ENCODE data around the gene FGD5.
"Not testable (repeated sequence)": the region's sequence is repeated elsewhere in the genome, so short reads cannot be mapped to it uniquely, and the experiment has no call there.

FGD5 gene

DNA sequence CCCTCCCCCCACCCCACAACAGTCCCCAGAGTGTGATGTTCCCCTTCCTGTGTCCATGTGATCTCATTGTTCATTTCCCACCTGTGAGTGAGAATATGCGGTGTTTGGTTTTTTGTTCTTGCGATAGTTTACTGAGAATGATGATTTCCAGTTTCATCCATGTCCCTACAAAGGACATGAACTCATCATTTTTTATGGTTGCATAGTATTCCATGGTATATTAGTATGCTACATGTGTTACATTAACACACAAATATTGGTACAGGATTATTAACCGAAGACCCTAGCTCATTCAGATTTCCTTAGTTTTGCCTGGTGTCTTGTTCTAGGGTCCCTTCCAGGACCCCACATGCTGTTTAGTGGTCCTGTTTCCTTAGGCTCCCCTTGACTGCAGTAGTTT, 84.7 kb downstream of the FGD5 start:
- peaks cover 6 to 22% of the 10 kb centered on the region in 2 donors for H3K9me3 Mint-ChIP-seq
- not testable (repeated sequence) for H3K4me1 Mint-ChIP-seq, H3K27ac Mint-ChIP-seq, ATAC-seq, H3K4me3 Mint-ChIP-seq, DNase-seq
- H3K27me3 Mint-ChIP-seq = peaks cover 29% of the 10 kb centered on the region

DNA sequence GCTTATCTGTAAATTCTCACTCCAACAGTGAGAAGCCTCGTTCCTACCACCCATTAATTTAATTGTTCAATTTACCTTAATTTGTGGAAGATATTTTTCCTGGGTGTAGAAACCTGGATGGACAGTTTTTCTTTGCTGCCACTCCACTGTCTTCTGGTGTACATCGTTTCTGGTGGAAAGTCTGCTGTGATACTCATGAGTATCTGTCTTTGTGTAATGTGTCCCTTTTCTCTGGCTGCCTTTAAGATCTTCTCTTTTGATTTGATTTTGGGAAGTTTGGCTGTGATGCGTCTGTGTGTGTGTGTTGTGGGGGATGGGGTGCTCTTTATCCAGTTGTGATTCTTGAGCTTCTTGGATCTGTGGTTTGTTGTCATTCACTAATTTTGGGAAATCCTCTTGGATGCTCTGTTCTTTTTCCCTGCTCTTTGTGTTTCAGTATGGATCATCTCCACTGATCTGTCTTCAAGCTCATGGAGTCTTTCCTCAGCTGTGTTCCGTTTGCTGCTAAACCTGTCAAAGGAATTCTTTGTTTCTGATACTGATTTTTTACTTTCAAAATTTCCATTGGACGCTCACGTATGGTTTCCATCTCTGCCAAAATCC, 86.4 kb downstream of the FGD5 start:
- Mint-ChIP-seq H3K4me3 (no peak overlapping the region), H3K4me1 (no peaks in the 10 kb centered on the region), H3K27me3 (peaks cover 13% of the 10 kb centered on the region), H3K9me3 (peaks cover 6 to 22% of the 10 kb centered on the region in 2 donors), H3K27ac (no peak overlapping the region)
- ATAC-seq (no peak), DNase-seq (no peak)

DNA sequence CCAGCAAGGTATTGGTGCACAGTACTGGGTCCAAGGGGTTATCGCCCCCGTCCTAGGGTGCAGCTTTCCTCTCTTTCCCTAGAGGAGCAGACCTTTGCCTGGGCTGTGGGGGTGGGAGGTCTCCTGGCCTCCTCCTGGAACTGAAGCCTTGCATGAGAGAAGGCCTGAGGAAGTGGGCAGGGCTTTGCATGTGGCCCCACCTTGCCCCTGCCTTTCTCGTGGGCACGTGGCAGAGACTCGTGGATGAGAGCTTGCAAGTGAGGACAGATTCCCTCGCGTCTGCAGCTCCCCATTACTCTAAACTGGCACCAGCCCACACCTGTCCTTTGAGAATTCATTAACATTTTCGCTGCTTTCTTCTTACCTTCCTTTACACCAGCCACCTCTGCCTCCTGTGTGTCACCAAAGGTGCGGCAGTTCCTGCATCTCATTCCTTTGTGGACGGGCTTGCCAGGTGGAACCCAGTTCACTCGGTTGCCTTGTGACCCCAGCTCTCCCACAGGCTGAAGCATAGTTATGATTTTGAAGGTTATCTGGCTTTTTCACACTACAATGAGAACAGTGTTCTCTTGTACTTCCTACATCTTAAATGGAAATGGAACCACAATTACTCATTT, 87.7 kb downstream of the FGD5 start:
- H3K27ac Mint-ChIP-seq = no peak overlapping the region
- H3K9me3 Mint-ChIP-seq = peaks cover 6 to 22% of the 10 kb centered on the region in 2 donors
- DNase-seq = no peak
- no peak for ATAC-seq
- H3K4me1 Mint-ChIP-seq = no peaks in the 10 kb centered on the region
- peaks cover 13% of the 10 kb centered on the region for H3K27me3 Mint-ChIP-seq
- no peak overlapping the region for H3K4me3 Mint-ChIP-seq

- Mint-ChIP-seq H3K4me1 (no peaks in the 10 kb centered on the region), H3K27me3 (peaks cover 13% of the 10 kb centered on the region), H3K9me3 (peaks cover 6 to 22% of the 10 kb centered on the region in 2 donors), H3K27ac (no peak overlapping the region), H3K4me3 (no peak overlapping the region)
- no peak for ATAC-seq
- DNase-seq = no peak
Observed at GRCh38 chr3:14907043-14907966, 88.5 kb downstream of the FGD5 start.

GRCh38 chr3:14909250-14909649, 90.5 kb downstream of the FGD5 start:
- ATAC-seq = no peak
- H3K27ac Mint-ChIP-seq = no peak overlapping the region
- H3K4me3 Mint-ChIP-seq = no peak overlapping the region
- no peaks in the 10 kb centered on the region for H3K4me1 Mint-ChIP-seq
- peaks cover 13% of the 10 kb centered on the region for H3K27me3 Mint-ChIP-seq
- DNase-seq = no peak
- H3K9me3 Mint-ChIP-seq = peaks cover 6 to 22% of the 10 kb centered on the region in 2 donors

DNA sequence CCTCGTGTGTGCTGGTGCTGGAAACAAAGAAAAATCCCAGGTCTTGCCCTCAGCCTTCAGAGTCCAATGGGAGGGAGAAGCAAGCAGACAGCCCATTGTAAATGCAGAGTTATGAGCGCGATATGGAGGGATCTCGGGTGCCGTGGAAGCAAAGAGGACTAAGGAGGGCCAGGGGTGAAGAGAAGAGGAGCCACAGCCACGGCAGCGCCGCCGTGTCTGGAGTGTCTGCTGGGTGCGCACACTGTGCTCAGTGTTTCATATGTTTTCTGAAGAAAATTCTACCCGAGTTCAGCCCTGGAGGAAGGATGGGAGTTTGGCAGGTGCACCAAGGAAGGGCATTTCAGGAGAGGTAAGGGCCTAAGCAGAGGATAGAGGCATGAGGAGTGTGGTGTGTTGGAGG, 92.9 kb downstream of the FGD5 start:
- no peak for ATAC-seq
- Mint-ChIP-seq H3K4me3 (no peak overlapping the region), H3K27ac (no peak overlapping the region), H3K27me3 (no peaks in the 10 kb centered on the region), H3K4me1 (no peaks in the 10 kb centered on the region), H3K9me3 (peaks cover 0 to 2% of the 10 kb centered on the region in 2 donors)
- no peak for DNase-seq

- Mint-ChIP-seq H3K27me3 (no peaks in the 10 kb centered on the region), H3K4me1 (no peaks in the 10 kb centered on the region), H3K27ac (no peak overlapping the region), H3K4me3 (no peak overlapping the region), H3K9me3 (no peaks in the 10 kb centered on the region)
- ATAC-seq (no peak), DNase-seq (no peak)
Observed at GRCh38 chr3:14913071-14913925, 94.5 kb downstream of the FGD5 start.

DNA sequence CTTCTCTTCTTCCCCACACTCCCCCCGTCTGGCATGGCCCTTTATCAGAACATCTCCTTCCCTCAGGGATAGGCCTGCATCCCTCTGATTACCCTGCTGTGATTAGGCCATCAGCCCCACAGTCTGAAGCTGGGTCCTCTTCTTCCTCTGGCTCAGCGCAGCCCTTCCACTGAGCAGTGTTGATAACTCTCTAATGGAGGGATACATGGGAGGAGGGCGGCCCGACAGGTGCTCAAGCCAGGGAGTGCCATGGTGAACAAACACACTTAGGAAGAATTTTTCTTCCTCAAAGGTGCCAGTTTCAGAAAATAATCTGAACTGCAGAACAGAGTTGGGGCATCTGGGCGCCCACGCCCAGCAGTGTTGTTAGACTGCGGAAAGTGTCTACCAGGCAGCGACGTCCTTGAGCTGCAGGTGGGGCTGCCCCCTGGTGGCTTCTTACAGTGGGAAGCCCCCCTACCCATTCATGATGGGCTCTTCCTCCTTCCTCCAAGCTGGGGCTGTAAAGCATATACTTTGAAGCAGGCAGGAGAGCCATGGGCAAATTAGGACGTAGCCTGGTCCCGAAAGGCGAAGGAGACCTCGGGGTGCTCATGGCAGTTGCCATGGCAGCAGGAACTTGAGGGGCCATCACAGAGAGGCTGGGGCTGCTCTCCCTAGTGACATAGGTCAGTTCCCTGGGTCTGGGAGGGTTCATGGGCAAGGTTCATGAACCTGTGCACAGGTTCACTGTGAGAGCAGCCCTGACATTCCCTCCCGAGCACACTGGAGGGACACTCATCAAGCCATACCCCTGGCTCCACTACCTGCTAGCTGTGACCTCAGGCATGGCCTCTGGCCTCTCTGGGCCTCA, 95.4 kb downstream of the FGD5 start:
- ATAC-seq = no peak
- no peak for DNase-seq
- Mint-ChIP-seq H3K4me3 (no peak overlapping the region), H3K27ac (no peak overlapping the region), H3K4me1 (no peaks in the 10 kb centered on the region), H3K27me3 (no peaks in the 10 kb centered on the region), H3K9me3 (no peaks in the 10 kb centered on the region)

DNA sequence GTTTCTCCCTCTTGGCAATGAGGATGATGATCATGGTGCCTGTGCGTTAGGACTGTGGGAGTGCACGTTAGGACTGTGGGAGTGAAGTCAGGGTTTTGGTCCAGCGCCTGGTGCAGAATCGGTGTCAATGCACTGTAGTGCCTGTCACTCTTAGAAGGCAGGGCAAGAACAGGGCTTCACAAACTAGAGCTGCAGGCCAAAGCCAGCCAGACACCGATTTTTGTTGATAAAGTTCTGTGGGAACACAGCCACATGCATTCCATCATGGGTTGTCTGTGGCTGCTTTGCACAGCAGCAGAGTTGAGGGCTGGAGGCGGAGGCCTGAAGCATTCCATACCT, 96.0 kb downstream of the FGD5 start:
- no peak for ATAC-seq

GRCh38 chr3:14915636-14916222, 97.0 kb downstream of the FGD5 start:
- Mint-ChIP-seq H3K27ac (no peak overlapping the region), H3K9me3 (no peaks in the 10 kb centered on the region), H3K4me1 (no peaks in the 10 kb centered on the region), H3K27me3 (no peaks in the 10 kb centered on the region), H3K4me3 (no peak overlapping the region)
- ATAC-seq (peak; percentile 59), DNase-seq (peak in 1 of 2 donors; percentile 18)

More for the DNA sequence above, 96.0 kb downstream of the FGD5 start:
- Mint-ChIP-seq H3K4me1 (no peaks in the 10 kb centered on the region), H3K9me3 (no peaks in the 10 kb centered on the region), H3K4me3 (no peak overlapping the region), H3K27ac (no peak overlapping the region), H3K27me3 (no peaks in the 10 kb centered on the region)
- DNase-seq = no peak

DNA sequence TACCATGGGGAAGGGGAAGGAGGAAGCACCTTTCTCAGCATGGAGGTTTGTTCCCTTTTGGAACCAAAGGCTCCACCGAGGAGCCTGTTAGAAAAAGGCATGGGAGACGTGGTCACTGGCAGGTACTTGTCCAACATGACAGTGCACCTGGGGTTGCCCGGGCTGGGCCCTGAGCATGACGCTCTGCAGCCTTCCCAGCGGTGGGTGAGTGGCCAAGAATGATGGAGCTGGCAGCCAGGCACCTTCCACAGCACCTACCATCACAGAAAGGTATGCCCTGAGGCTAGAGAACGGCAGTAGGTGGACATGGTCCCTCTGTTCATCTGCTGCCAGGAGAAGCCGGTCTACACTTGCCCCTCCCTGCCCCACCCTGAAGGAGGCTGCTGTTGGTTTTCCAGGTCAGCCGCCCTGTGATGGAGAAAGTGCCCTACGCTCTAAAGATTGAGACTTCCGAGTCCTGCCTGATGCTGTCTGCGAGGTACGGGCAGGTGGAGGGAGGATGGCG, 99.6 kb downstream of the FGD5 start:
- H3K4me1 Mint-ChIP-seq = peaks cover 6% of the 10 kb centered on the region
- H3K4me3 Mint-ChIP-seq = no peak overlapping the region
- no peak for ATAC-seq
- H3K9me3 Mint-ChIP-seq = no peaks in the 10 kb centered on the region
- DNase-seq = no peak
- no peaks in the 10 kb centered on the region for H3K27me3 Mint-ChIP-seq
- H3K27ac Mint-ChIP-seq = no peak overlapping the region

DNA sequence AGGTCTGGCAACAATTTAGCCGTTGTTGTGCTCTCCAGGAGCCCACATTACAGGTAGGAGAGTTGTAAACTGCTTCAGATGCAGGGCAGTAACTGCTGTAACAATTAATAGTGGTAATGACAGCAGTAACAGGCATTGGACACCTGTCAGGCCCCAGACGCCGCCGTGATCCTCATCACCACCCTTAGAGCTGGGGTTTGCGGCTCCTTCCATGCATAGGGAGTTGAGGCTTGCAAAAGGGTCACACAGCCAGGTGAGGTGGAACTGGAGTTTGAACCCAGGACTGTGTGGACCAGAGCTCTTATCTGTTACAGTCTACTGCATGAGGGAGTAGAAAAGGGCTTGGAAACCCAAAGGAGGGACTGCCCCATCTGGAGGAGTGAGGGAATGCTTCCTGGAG, 101.8 kb downstream of the FGD5 start:
- no peak overlapping the region for H3K4me3 Mint-ChIP-seq
- no peaks in the 10 kb centered on the region for H3K9me3 Mint-ChIP-seq
- no peaks in the 10 kb centered on the region for H3K27me3 Mint-ChIP-seq
- DNase-seq (no peak), ATAC-seq (no peak)
- H3K27ac Mint-ChIP-seq = no peak overlapping the region
- H3K4me1 Mint-ChIP-seq = peaks cover 6% of the 10 kb centered on the region

DNA sequence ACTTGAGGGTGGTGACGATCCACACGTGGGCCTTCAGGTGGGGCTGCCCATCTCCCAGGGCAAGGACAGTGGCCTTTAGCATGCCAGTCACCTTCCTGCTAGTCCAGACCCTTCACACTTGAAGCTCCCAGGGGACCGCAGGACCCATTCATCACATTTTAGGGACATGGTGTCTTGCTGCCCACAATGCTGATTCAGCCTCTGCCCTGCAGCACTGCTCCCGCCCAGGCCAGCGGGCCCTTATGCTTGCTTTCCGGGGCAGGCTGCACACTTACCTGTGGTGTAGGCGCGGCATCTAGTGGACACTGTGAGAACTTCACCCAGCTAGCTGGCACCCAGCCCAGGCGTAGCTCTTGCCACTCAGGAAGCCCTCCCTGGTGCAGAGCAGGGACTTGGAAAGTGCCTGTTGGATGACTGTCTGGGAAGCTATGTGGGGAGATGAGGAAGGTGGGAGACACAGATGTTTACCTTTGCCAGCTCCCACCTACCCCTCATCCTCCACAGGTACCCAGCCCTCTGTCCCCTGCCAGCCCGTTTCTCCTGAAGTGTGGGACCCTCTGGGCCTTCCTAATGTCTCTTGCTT, 102.4 kb downstream of the FGD5 start:
- Mint-ChIP-seq H3K4me3 (no peak overlapping the region), H3K27ac (no peak overlapping the region), H3K27me3 (no peaks in the 10 kb centered on the region), H3K4me1 (peaks cover 6% of the 10 kb centered on the region), H3K9me3 (no peaks in the 10 kb centered on the region)
- DNase-seq (peak; percentile 77 to 80), ATAC-seq (peak; percentile 90)
